Measurements from ENCODE around the gene VWA3B. TPM values are rescaled to one million over a fixed set of nuclear protein-coding genes. Genes with fewer than 3 reads are reported as not detected.
A peak's percentile ranks its signal among the peaks of the same experiment; 100 is the strongest.

VWA3B gene
- polyA plus RNA-seq, 1 donor (not counting 4 experiments of a cell fraction or from before 2014, with no cell fraction given), result not detected

DNA sequence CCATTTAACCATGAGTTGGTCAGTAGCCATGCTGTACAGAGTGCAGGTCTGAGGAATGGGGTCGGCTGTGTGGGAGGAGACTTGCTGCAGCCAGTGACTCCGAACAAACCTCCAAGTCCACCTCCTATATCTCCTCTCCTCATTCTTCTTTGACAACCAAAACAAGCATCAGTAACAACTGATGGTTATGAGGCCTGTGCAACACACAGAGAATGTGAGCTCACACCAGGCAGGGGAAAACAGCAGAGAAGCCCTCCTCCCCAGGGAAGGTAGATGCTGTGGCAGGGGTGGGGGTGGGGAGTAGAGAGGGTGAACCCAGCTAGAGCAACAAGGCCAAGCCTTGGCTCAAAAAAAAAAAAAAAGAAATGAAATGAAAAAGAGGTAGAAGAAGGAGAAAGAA, 247.0 kb downstream of the VWA3B start:
- TF ChIP-seq, protein P1, sequence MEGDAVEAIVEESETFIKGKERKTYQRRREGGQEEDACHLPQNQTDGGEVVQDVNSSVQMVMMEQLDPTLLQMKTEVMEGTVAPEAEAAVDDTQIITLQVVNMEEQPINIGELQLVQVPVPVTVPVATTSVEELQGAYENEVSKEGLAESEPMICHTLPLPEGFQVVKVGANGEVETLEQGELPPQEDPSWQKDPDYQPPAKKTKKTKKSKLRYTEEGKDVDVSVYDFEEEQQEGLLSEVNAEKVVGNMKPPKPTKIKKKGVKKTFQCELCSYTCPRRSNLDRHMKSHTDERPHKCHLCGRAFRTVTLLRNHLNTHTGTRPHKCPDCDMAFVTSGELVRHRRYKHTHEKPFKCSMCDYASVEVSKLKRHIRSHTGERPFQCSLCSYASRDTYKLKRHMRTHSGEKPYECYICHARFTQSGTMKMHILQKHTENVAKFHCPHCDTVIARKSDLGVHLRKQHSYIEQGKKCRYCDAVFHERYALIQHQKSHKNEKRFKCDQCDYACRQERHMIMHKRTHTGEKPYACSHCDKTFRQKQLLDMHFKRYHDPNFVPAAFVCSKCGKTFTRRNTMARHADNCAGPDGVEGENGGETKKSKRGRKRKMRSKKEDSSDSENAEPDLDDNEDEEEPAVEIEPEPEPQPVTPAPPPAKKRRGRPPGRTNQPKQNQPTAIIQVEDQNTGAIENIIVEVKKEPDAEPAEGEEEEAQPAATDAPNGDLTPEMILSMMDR (optimal IDR thresholded peaks at IDR 0.05 in 1 of 3, IDR thresholded peaks at IDR 0.05 in 1 of 3, conservative IDR thresholded peaks at IDR 0.05 in 1 of 3; ENCODE audit: extremely low read depth in 1 of 3, insufficient read depth in 2 of 3, low read length in 3 of 3), result no peak
- TF ChIP-seq EZH2 (IDR thresholded peaks at IDR 0.05; ENCODE audit: low read length), result no peak
- H3K9me1 ChIP-seq (ENCODE audit: control insufficient read depth, extremely low read depth, insufficient read depth, low read length), result peaks cover 3% of the 10 kb centered on the region
- no peaks in the 10 kb centered on the region for H4K20me1 ChIP-seq (ENCODE audit: control insufficient read depth, extremely low read depth, insufficient read depth, low read length)
- H3K27me3 ChIP-seq (ENCODE audit: control insufficient read depth, extremely low read depth, insufficient read depth, low read length), result no peaks in the 10 kb centered on the region
- dilution Hi-C loops (cut with MboI; ENCODE audit: extremely low pct_ligation_motif_present, low sequenced_read_pairs), result no loop called here
- peak overlapping the region; percentile 40 for H3K27ac ChIP-seq (ENCODE audit: control insufficient read depth, insufficient read depth, low read length)
- H3K36me3 ChIP-seq (ENCODE audit: control insufficient read depth in 2 of 2, extremely low read depth in 1 of 2, insufficient read depth in 2 of 2, low read length in 2 of 2), result no peaks in the 10 kb centered on the region
- FAIRE-seq (no peak), DNase-seq (ENCODE audit: low read depth, low spot score) (no peak)
- H3K9ac ChIP-seq (ENCODE audit: control insufficient read depth, extremely low read depth, insufficient read depth, low read length), result peak overlapping the region; percentile 11
- H3K4me2 ChIP-seq (ENCODE audit: control insufficient read depth, extremely low read depth, insufficient read depth, low read depth, low read length), result peak overlapping the region; percentile 61
- no peaks in the 10 kb centered on the region for H3K9me3 ChIP-seq (ENCODE audit: control insufficient read depth, low read depth, low read length)
- peaks cover 15% of the 10 kb centered on the region for H3K4me1 ChIP-seq (ENCODE audit: control insufficient read depth, extremely low read depth, insufficient read depth, low read length)
- H2AFZ ChIP-seq (ENCODE audit: control insufficient read depth, low read length), result no peak overlapping the region
- H3K79me2 ChIP-seq (ENCODE audit: control insufficient read depth, insufficient read depth, low read length), result no peaks in the 10 kb centered on the region
- H3K4me3 ChIP-seq (ENCODE audit: control insufficient read depth in 2 of 3, extremely low read depth in 1 of 3, insufficient read depth in 2 of 3, low read depth in 1 of 3, low read length in 3 of 3), result no peak overlapping the region

GRCh38 chr2:98334439-98335078, 247.6 kb downstream of the VWA3B start:
- peak overlapping the region; percentile 61 for H3K4me2 ChIP-seq (ENCODE audit: control insufficient read depth, extremely low read depth, insufficient read depth, low read depth, low read length)
- no peaks in the 10 kb centered on the region for H3K79me2 ChIP-seq (ENCODE audit: control insufficient read depth, insufficient read depth, low read length)
- H3K9me3 ChIP-seq (ENCODE audit: control insufficient read depth, low read depth, low read length), result no peaks in the 10 kb centered on the region
- H3K9ac ChIP-seq (ENCODE audit: control insufficient read depth, extremely low read depth, insufficient read depth, low read length), result no peak overlapping the region
- peak overlapping the region in 1 of 3 experiments; percentile 3 for H3K4me3 ChIP-seq (ENCODE audit: control insufficient read depth in 2 of 3, extremely low read depth in 1 of 3, insufficient read depth in 2 of 3, low read depth in 1 of 3, low read length in 3 of 3)
- DNase-seq (ENCODE audit: low read depth, low spot score) (peak; percentile 33), FAIRE-seq (peak; percentile 84)
- peak overlapping the region; percentile 61 for H2AFZ ChIP-seq (ENCODE audit: control insufficient read depth, low read length)
- dilution Hi-C loops (cut with MboI; ENCODE audit: extremely low pct_ligation_motif_present, low sequenced_read_pairs), result no loop called here
- TF ChIP-seq, protein P1 (optimal IDR thresholded peaks at IDR 0.05 in 1 of 3, IDR thresholded peaks at IDR 0.05 in 1 of 3, conservative IDR thresholded peaks at IDR 0.05 in 1 of 3; ENCODE audit: extremely low read depth in 1 of 3, insufficient read depth in 2 of 3, low read length in 3 of 3), result no peak
- TF ChIP-seq EZH2 (IDR thresholded peaks at IDR 0.05; ENCODE audit: low read length), result no peak
- H4K20me1 ChIP-seq (ENCODE audit: control insufficient read depth, extremely low read depth, insufficient read depth, low read length), result no peaks in the 10 kb centered on the region
- peaks cover 15% of the 10 kb centered on the region for H3K4me1 ChIP-seq (ENCODE audit: control insufficient read depth, extremely low read depth, insufficient read depth, low read length)
- peak overlapping the region; percentile 40 for H3K27ac ChIP-seq (ENCODE audit: control insufficient read depth, insufficient read depth, low read length)
- peaks cover 3% of the 10 kb centered on the region for H3K9me1 ChIP-seq (ENCODE audit: control insufficient read depth, extremely low read depth, insufficient read depth, low read length)
- no peaks in the 10 kb centered on the region for H3K27me3 ChIP-seq (ENCODE audit: control insufficient read depth, extremely low read depth, insufficient read depth, low read length)
- no peaks in the 10 kb centered on the region for H3K36me3 ChIP-seq (ENCODE audit: control insufficient read depth in 2 of 2, extremely low read depth in 1 of 2, insufficient read depth in 2 of 2, low read length in 2 of 2)

All from keratinocyte (primary cell).